Karpas-422 (cell line): ENCODE results near the gene TRAF3. TPM values are rescaled to one million over a fixed set of nuclear protein-coding genes. Genes with fewer than 3 reads are reported as not detected.

Experiments
- DNase-seq: peaks from one replicate; pipeline ENCODE4 v3.0.0-alpha.2; 2015
- H2AFZ ChIP-seq: fragments of 200-600 bp; sonication (generic); 2 replicates; pipeline ENCODE4 v1.6.1; 2014; ENCODE audit warnings: antibody characterized with exemption, low read length, mixed read lengths
- H3K27ac ChIP-seq: fragments of 200-600 bp; sonication (generic); 2 replicates; pipeline ENCODE4 v1.5.1; 2014; ENCODE audit warnings: mild to moderate bottlenecking, low read length, moderate library complexity
- H3K27me3 ChIP-seq: fragments of 200-600 bp; sonication (generic); 2 replicates; pipeline ENCODE4 v1.6.1; 2014; ENCODE audit warnings: low read length, mixed read lengths
- H3K36me3 ChIP-seq: fragments of 200-600 bp; sonication (generic); 2 replicates; pipeline ENCODE4 v1.6.1; 2014; ENCODE audit warnings: low read length, mixed read lengths; ENCODE audit not compliant: insufficient read depth
- H3K4me1 ChIP-seq: fragments of 200-600 bp; sonication (generic); 2 replicates; pipeline ENCODE4 v1.6.1; 2014; ENCODE audit warnings: mild to moderate bottlenecking, low read length, mixed read lengths
- H3K4me2 ChIP-seq: fragments of 200-600 bp; sonication (generic); 2 replicates; pipeline ENCODE4 v1.6.1; 2014; ENCODE audit warnings: low read length, low read depth, mild to moderate bottlenecking; ENCODE audit not compliant: poor library complexity, severe bottlenecking
- H3K4me3 ChIP-seq: fragments of 200-600 bp; sonication (generic); 2 replicates; pipeline ENCODE4 v1.5.1; 2014; ENCODE audit warnings: mild to moderate bottlenecking, antibody characterized with exemption, low read length, mixed read lengths
- H3K79me2 ChIP-seq: fragments of 200-600 bp; sonication (generic); 2 replicates; pipeline ENCODE4 v1.6.1; 2014; ENCODE audit warnings: mild to moderate bottlenecking, low read length, mixed read lengths
- H3K9ac ChIP-seq: fragments of 200-600 bp; sonication (generic); 2 replicates; pipeline ENCODE4 v1.6.0; 2014; ENCODE audit warnings: low read length
- H3K9me2 ChIP-seq: fragments of 200-600 bp; sonication (generic), shearing (Covaris generic); replicated peaks from 2 replicates; pipeline ENCODE4 v1.6.0; 2014; ENCODE audit warnings: mild to moderate bottlenecking, low read length, moderate library complexity; ENCODE audit not compliant: insufficient read depth
- H3K9me3 ChIP-seq: fragments of 300-700, 200-600 bp; sonication (generic); 2 replicates; pipeline ENCODE4 v1.6.1; 2014; ENCODE audit warnings: low read length, mixed read lengths
- H4K20me1 ChIP-seq: fragments of 200-600 bp; sonication (generic); 2 replicates; pipeline ENCODE4 v1.6.1; 2014; ENCODE audit warnings: mild to moderate bottlenecking, antibody characterized with exemption, low read length, low read depth; ENCODE audit not compliant: insufficient read depth
- total RNA-seq: library from RNA; depleted of rRNA; stranded (reverse); fragments of >200 nt; shearing (Covaris generic); gene quantifications from 2 replicates; pipeline ENCODE4 v1.2.3, GENCODE V29; 2014; ENCODE audit warnings: low replicate concordance

The TRAF3 gene
- total RNA-seq, 1 experiment from 2014 or later = 79.1 TPM

DNA sequence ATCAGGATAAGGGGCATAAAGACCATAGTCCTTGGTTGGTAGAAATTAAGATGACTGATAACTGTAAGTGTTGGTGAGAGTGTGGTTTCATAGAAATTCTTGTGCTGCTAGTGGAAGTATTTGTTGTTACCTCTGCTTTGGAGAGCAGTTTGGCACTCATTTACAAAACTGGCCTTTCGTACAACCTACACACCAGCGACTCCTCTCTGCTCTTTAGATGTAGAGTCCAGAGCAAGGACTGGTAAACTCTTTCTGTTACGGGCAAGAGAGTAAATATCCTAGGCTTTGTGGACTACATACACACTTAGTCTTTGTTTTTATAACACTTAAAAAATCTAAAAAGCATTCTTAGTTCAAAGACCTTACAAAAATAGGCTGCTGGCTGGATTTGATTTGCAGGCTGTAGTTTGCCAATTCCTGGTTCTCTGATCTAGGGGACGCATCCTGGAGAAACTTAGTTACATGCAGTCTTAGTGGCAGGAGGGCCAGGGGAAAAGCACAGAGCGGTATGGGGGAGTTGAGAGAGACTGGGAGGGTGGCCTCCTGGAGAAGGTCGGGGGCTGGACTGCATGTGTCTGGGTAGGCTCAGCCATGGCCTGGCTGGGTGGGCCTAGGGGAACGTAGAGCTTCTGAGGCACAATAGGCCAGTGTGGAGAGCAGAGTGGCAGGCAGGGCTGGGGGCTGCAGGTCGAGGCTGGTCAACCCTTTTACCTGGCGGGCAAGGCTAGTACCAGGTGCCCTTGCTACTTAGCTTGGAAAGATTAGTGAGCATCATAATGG, 89.9 kb downstream of the TRAF3 start:
- DNase-seq = no peak
- no peak overlapping the region for H2AFZ ChIP-seq
- H4K20me1 ChIP-seq = peaks cover 35% of the 10 kb centered on the region; the same call in 1 of the 2 replicates
- H3K4me2 ChIP-seq = no peak overlapping the region
- no peaks in the 10 kb centered on the region for H3K27me3 ChIP-seq
- no peaks in the 10 kb centered on the region for H3K9me2 ChIP-seq
- no peaks in the 10 kb centered on the region for H3K9me3 ChIP-seq
- H3K36me3 ChIP-seq = peaks cover 65% of the 10 kb centered on the region
- H3K4me1 ChIP-seq = no peaks in the 10 kb centered on the region
- no peak overlapping the region for H3K9ac ChIP-seq
- H3K27ac ChIP-seq = no peak overlapping the region
- H3K79me2 ChIP-seq = peaks cover 92% of the 10 kb centered on the region
- H3K4me3 ChIP-seq = no peak overlapping the region

DNA sequence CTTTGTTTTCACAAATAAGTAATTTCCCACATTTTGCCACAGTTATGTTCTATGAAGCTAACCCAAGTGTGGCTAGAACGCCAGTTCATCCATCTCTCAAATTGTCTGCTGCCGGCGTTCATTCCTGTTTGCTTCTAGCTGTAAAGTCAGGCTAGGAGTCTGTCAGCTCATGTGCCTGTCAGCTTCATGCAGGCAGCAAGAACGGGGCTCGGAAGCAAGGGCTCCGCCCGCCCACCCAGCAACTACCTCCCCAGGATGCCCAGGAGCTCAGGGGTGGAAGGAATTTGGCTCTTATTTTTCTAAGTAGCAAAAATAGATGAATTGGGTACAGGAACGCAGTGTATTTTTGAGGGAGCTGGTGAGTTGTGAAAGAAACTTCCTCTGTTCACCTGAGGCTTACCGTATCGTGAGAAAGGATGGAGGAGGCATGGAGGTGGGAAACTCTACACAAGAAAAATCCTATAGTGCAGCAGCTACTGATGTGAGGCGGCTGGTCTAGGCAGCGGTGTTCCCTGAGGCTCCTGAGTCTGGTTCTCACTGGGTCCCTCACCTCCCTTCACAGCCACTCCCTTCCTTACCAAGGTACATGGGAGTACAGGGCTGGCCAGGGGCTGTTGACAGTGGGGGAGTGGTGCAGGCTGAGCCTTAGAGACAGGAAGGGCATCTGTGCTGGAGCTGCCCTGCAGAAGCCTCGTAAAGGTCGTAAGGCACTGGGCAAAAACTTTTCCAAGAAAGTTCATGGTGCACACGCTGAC, 90.8 kb downstream of the TRAF3 start:
- Histone ChIP-seq H3K27ac (no peak overlapping the region), H3K36me3 (peaks cover 63% of the 10 kb centered on the region), H3K9me3 (no peaks in the 10 kb centered on the region), H2AFZ (no peak overlapping the region), H3K4me3 (no peak overlapping the region), H3K9ac (no peak overlapping the region), H3K9me2 (no peaks in the 10 kb centered on the region), H3K27me3 (no peaks in the 10 kb centered on the region), H4K20me1 (peaks cover 35% of the 10 kb centered on the region; the same call in 1 of the 2 replicates), H3K4me2 (no peak overlapping the region), H3K4me1 (no peaks in the 10 kb centered on the region), H3K79me2 (peaks cover 84% of the 10 kb centered on the region)
- DNase-seq = no peak

DNA sequence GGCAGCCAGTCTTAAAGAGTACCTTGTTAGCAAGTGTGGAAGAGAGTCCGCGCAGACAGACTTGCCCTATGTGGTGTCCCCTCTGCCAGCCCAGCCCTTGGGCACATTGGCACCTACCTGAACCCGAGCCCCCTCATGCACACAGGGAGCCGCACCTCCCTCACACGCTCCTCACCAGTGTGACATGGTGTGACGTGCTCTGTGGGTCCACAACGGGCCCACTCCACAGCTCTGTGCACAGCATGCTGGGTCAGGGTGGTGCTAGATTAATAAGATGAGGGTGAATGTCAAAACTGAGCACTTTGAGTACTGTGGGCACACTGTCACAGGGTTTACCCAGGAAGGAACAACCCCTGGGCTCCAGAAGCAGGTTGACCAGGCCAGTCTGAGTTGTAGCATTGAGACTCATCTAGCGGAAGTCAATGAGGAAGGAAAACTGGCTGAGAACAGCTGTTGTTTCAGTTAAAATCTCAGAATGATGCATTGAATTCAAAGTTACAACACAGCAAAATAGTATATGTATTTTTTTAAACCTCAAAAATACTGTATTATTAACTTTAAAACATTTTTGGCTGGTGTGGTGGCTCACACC, 91.8 kb downstream of the TRAF3 start:
- Histone ChIP-seq H3K27me3 (no peaks in the 10 kb centered on the region), H3K79me2 (peaks cover 73% of the 10 kb centered on the region), H3K4me1 (no peaks in the 10 kb centered on the region), H3K9me3 (no peaks in the 10 kb centered on the region), H3K9ac (no peak overlapping the region), H4K20me1 (peaks cover 36% of the 10 kb centered on the region; the same call in 1 of the 2 replicates), H3K9me2 (no peaks in the 10 kb centered on the region), H3K36me3 (peaks cover 64% of the 10 kb centered on the region), H3K4me2 (no peak overlapping the region), H3K4me3 (no peak overlapping the region), H2AFZ (no peak overlapping the region), H3K27ac (no peak overlapping the region)
- no peak for DNase-seq

DNA sequence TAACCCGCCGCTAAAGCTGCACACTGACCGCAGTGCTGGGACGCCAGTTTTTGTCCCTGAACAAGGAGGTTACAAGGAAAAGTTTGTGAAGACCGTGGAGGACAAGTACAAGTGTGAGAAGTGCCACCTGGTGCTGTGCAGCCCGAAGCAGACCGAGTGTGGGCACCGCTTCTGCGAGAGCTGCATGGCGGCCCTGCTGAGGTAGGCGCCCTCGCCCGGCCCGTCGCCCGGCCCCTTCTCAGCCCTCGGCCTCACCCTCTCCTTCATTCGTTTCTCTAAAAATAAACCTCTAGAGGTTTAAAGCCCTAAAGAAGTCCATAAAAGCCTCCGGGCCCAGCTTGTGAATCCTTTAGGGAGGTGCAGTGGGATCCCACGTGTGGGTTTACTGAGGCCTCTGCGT, 93.0 kb downstream of the TRAF3 start:
- H3K9me2 ChIP-seq = no peaks in the 10 kb centered on the region
- no peaks in the 10 kb centered on the region for H3K4me1 ChIP-seq
- peaks cover 29% of the 10 kb centered on the region; the same call in 1 of the 2 replicates for H4K20me1 ChIP-seq
- H3K9ac ChIP-seq = no peak overlapping the region
- peaks cover 66% of the 10 kb centered on the region for H3K36me3 ChIP-seq
- no peaks in the 10 kb centered on the region for H3K9me3 ChIP-seq
- no peak for DNase-seq
- H3K27me3 ChIP-seq = no peaks in the 10 kb centered on the region
- no peak overlapping the region for H3K4me3 ChIP-seq
- peaks cover 68% of the 10 kb centered on the region for H3K79me2 ChIP-seq
- no peak overlapping the region for H3K27ac ChIP-seq
- H2AFZ ChIP-seq = no peak overlapping the region
- H3K4me2 ChIP-seq = no peak overlapping the region

DNA sequence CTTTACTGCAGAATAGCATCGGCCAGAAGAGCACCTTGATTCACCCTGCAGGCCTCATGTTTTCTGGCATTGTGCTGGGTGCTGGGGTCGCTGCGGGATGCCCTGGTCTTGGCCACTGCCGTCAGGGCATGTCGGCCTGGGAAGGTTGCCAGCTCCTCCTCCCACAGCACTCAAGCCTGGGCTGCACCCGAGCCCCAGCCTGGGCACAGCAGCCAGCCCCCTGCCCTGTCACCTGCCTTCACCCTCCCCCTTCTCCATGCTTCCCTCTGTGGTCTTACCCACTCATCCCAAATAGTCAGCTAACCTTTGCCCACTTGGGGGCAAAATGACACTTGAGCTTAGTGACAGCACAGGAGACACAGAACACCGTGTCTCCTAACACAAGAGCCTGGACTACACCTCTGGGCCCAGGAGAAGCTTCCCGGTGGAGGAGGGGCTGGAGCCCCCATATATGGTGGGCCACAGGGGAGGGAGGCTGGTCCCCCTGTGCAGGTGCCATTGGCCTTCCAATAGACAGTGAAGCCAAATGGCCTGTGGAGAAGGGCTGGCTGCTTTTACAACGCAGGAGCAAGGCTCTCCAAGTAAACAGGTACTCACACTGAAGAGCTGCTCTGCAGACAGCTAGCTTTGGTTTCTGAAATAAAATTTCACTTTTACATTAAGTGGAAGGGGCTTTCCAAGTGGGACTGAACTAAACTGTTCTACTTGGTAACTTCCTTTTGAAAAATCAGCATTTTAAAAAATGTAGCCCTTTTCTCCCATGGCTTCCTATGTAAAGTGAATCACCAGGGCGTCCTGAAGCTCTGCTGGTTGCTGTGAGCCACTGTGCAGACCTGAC, 94.0 kb downstream of the TRAF3 start:
- Histone ChIP-seq H3K9me2 (no peaks in the 10 kb centered on the region), H3K27ac (no peak overlapping the region), H3K4me3 (no peak overlapping the region), H3K4me2 (no peak overlapping the region), H3K4me1 (no peaks in the 10 kb centered on the region), H3K27me3 (no peaks in the 10 kb centered on the region), H2AFZ (no peak overlapping the region), H3K9me3 (no peaks in the 10 kb centered on the region), H3K9ac (no peak overlapping the region), H3K36me3 (peaks cover 75% of the 10 kb centered on the region), H4K20me1 (peaks cover 29% of the 10 kb centered on the region; the same call in 1 of the 2 replicates), H3K79me2 (peaks cover 67% of the 10 kb centered on the region)
- no peak for DNase-seq

DNA sequence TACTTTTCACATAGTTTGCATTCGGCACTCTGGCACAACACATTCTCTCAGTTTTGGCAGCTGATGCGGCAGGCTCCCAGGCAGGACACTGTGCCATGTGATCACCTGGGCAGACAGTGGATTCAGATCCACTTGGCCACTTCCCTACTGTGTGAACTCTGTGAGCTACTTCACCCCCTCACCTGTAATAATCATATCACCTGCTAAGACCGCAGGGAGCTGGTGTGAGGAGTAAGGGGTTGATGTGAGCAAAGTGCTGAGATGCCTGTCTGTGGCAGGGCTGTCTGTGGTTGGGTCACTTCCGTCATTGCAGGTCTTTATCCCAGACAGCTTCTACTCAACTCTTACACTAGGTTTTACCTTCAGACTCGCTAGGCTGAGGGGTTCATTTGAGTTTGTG, 94.8 kb downstream of the TRAF3 start:
- Histone ChIP-seq H3K79me2 (peaks cover 60% of the 10 kb centered on the region), H3K9ac (no peak overlapping the region), H3K4me1 (no peaks in the 10 kb centered on the region), H3K4me3 (no peak overlapping the region), H3K27ac (no peak overlapping the region), H3K27me3 (no peaks in the 10 kb centered on the region), H3K9me2 (no peaks in the 10 kb centered on the region), H3K36me3 (peaks cover 80% of the 10 kb centered on the region), H4K20me1 (peaks cover 29% of the 10 kb centered on the region; the same call in 1 of the 2 replicates), H2AFZ (no peak overlapping the region), H3K4me2 (no peak overlapping the region), H3K9me3 (no peaks in the 10 kb centered on the region)
- DNase-seq = no peak

DNA sequence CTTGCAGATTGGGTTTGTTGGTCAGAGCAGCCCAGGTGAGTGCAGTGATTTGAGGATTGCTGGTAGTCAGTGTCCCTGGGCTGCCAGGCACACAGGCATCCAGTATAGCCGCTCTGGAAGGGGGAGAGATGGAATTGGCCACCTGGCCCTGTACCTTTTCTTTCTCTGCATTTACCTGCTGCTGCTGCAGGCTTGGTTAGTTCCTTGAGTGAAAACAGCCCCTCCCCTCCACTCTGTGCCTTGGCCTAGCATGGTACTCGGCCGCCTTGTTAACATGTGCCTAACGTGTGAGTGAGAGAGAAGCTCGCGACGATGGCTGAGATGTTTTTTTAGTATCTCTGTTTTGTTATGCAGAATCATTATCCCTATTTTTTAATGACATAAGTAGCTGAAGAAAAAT, 95.9 kb downstream of the TRAF3 start:
- no peaks in the 10 kb centered on the region for H3K27me3 ChIP-seq
- H3K36me3 ChIP-seq = peaks cover 89% of the 10 kb centered on the region
- no peak overlapping the region for H2AFZ ChIP-seq
- no peak overlapping the region for H3K4me3 ChIP-seq
- no peak overlapping the region for H3K9ac ChIP-seq
- H3K79me2 ChIP-seq = peaks cover 50% of the 10 kb centered on the region
- no peak overlapping the region for H3K27ac ChIP-seq
- H3K9me3 ChIP-seq = no peaks in the 10 kb centered on the region
- no peaks in the 10 kb centered on the region for H3K4me1 ChIP-seq
- no peak overlapping the region for H3K4me2 ChIP-seq
- peaks cover 19% of the 10 kb centered on the region; the same call in 1 of the 2 replicates for H4K20me1 ChIP-seq
- no peak for DNase-seq
- H3K9me2 ChIP-seq = no peaks in the 10 kb centered on the region
